ENCODE results near the gene SGSM2.

DNA sequence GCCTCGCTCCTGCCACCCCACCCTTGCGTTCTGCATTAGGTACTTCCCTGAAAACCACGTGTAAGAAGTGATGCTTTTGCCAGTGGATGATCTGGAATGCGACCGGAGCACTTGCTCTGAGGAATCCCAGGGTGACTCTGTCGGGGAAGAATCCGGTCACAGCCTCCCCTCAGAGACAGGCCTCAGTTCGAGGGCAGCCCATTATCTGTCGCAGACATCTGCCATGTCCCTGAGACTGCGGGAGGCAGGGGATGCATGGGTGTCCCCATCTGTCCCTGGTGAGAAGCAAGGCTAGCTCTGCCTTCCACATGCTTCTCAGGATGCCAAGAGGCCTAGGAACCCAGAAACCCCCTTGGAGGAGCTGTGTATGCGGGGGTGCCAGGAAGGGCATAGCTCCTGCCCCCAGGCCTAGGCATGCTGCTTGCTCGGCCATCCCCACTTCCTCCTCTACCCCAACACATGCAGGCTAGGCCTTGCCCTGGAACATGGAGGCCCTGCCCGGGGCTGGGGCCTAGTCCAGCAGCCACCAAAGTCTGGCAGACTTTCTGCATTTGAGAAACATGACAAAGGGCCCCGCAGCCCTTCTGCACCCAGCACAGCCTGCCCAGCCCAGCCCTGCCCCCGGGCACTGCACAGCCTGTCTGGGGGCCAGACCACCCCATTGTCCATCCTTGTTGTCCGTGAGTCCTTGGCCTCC, 43.1 kb downstream of the SGSM2 start:
- TF ChIP-seq, protein P1, sequence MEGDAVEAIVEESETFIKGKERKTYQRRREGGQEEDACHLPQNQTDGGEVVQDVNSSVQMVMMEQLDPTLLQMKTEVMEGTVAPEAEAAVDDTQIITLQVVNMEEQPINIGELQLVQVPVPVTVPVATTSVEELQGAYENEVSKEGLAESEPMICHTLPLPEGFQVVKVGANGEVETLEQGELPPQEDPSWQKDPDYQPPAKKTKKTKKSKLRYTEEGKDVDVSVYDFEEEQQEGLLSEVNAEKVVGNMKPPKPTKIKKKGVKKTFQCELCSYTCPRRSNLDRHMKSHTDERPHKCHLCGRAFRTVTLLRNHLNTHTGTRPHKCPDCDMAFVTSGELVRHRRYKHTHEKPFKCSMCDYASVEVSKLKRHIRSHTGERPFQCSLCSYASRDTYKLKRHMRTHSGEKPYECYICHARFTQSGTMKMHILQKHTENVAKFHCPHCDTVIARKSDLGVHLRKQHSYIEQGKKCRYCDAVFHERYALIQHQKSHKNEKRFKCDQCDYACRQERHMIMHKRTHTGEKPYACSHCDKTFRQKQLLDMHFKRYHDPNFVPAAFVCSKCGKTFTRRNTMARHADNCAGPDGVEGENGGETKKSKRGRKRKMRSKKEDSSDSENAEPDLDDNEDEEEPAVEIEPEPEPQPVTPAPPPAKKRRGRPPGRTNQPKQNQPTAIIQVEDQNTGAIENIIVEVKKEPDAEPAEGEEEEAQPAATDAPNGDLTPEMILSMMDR (IDR thresholded peaks at IDR 0.05) = no peak
- no peak for TF ChIP-seq POLR2A (IDR thresholded peaks at IDR 0.05)
